Urinary bladder (tissue), 4 donors: ENCODE results near the gene SEMA4B. TPM values are rescaled to one million over a fixed set of nuclear protein-coding genes. Genes with fewer than 3 reads are reported as not detected.
A peak's percentile ranks its signal among the peaks of the same experiment; 100 is the strongest.

ENCODE experiments used
- DNase-seq: peaks from one replicate; pipeline ENCODE4 v3.0.0-alpha.2; 2015; ENCODE audit errors: extremely low spot score
- H3K27ac ChIP-seq: one replicate; pipeline ENCODE4 v1.5.1; 2013; ENCODE audit warnings: low read depth, mild to moderate bottlenecking, moderate library complexity
- H3K36me3 ChIP-seq: one replicate; pipeline ENCODE4 v1.6.1; 2013; ENCODE audit warnings: mild to moderate bottlenecking, moderate library complexity; ENCODE audit not compliant: insufficient read depth
- H3K4me1 ChIP-seq: one replicate; pipeline ENCODE4 v1.6.1; 2013; ENCODE audit warnings: mild to moderate bottlenecking, moderate library complexity; ENCODE audit not compliant: insufficient read depth
- H3K4me3 ChIP-seq: one replicate; pipeline ENCODE4 v1.5.1; 2013; ENCODE audit warnings: low read depth, low read length
- WGBS: extraction: QIAGEN DNeasy Blood & Tissue Kit; methylation state at CpG from one replicate; pipeline ENCODE4 v1.1.7; 2013; 5-methylcytosine and 5-hydroxymethylcytosine counted together
- polyA plus RNA-seq: library from polyadenylated mRNA; stranded (reverse); fragments of 200-250 nt; gene quantifications from one replicate; pipeline ENCODE4 v1.2.3, GENCODE V29; 2013
- total RNA-seq: library from RNA; depleted of rRNA; stranded (reverse); fragments of >200 nt; gene quantifications from one replicate; pipeline ENCODE4 v1.2.3, GENCODE V29; 2014
- donor health status: healthy with polysubstance abuse.
- donor health status: healthy.

The SEMA4B gene
- total and polyA plus RNA-seq, 2 donors, result 39.3 to 60.8 TPM

GRCh38 chr15:90231028-90232017, 30.2 kb downstream of the SEMA4B start:
- WGBS, result 67% methylated on average over 27 of the region's 27 CpGs
- Histone ChIP-seq H3K27ac (peak overlapping the region; percentile 50), H3K4me3 (no peak overlapping the region), H3K4me1 (no peaks in the 10 kb centered on the region), H3K36me3 (peaks cover 3% of the 10 kb centered on the region)
- no peak for DNase-seq

DNA sequence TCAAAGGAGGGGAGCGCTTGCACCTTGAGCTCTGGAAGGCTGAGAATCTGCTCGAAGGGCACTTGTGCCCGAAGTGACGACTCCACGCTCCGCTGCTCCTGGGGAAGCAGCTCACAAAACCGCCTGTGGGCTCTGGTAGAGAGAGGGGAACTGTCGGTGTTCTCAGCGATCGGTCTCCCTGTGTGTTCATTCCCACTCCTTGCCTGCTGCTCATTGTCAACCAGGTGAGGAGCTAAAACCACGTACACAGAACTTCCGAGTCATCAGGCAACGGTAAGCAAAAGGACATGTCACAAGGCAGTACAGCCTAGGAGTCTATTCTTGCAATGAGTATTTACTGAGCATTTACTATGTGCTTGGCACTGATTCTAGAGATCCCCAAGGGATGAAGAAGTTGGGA, 31.1 kb downstream of the SEMA4B start:
- Histone ChIP-seq H3K36me3 (peaks cover 2% of the 10 kb centered on the region), H3K4me1 (no peaks in the 10 kb centered on the region), H3K27ac (no peak overlapping the region), H3K4me3 (no peak overlapping the region)
- WGBS, result 87% methylated on average over 13 of the region's 13 CpGs
- DNase-seq, result no peak

GRCh38 chr15:90232941-90233386, 31.8 kb downstream of the SEMA4B start:
- H3K4me3 ChIP-seq, result peak overlapping the region; percentile 74
- peak overlapping the region; percentile 89 for H3K27ac ChIP-seq
- no peaks in the 10 kb centered on the region for H3K4me1 ChIP-seq
- 12% methylated on average over 9 of the region's 9 CpGs for WGBS
- H3K36me3 ChIP-seq, result peaks cover 2% of the 10 kb centered on the region
- no peak for DNase-seq

- H3K36me3 ChIP-seq, result peaks cover 2% of the 10 kb centered on the region
- DNase-seq, result peak; percentile 73
- H3K4me3 ChIP-seq, result peak within 1 kb of the TSS; percentile 74
- H3K27ac ChIP-seq, result peak within 1 kb of the TSS; percentile 89
- H3K4me1 ChIP-seq, result no peaks in the 10 kb centered on the region
- under 1% methylated on average over 63 of the region's 63 CpGs for WGBS
Measured at GRCh38 chr15:90233387-90234095, 32.4 kb downstream of the SEMA4B start, which contains the start of gene CIB1. TSS of gene CIB1 (minus strand) at chr15:90233941. CDS start at chr15:90233885, 56 bp downstream.

GRCh38 chr15:90234096-90234988, 33.2 kb downstream of the SEMA4B start, which contains the start of gene GDPGP1:
TSS of gene GDPGP1 (plus strand) at chr15:90234209. CDS start at chr15:90240909, 6,700 bp downstream.
- no peaks in the 10 kb centered on the region for H3K36me3 ChIP-seq
- no peaks in the 10 kb centered on the region for H3K4me1 ChIP-seq
- H3K27ac ChIP-seq, result peak within 1 kb of the TSS; percentile 89
- peak within 1 kb of the TSS; percentile 74 for H3K4me3 ChIP-seq
- no peak for DNase-seq
- 6% methylated on average over 49 of the region's 49 CpGs for WGBS

GRCh38 chr15:90239371-90239770, 38.2 kb downstream of the SEMA4B start:
- no peaks in the 10 kb centered on the region for H3K4me1 ChIP-seq
- WGBS, result 84% methylated on average over 3 of the region's 3 CpGs
- H3K27ac ChIP-seq, result no peak overlapping the region
- H3K4me3 ChIP-seq, result no peak overlapping the region
- DNase-seq, result no peak
- H3K36me3 ChIP-seq, result no peaks in the 10 kb centered on the region

DNA sequence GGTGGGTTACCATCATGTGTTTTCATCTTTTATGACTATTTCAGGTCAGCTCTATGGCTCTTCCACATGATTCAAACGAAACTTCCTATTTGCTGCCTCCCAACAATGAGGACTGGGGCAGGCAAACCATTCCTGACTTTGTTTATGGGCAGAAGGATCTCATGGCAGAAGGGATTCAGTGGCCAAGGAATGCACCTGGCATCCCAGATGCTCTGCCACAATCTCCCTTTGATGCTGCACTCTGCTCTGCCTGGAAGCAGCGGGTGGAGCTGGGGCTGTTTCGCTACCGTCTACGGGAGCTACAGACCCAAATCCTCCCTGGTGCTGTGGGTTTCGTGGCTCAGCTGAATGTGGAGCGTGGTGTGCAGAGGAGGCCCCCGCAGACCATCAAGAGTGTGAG, 39.7 kb downstream of the SEMA4B start:
- 88% methylated on average over 8 of the region's 8 CpGs for WGBS
- no peak for DNase-seq
- H3K36me3 ChIP-seq, result no peaks in the 10 kb centered on the region
- H3K4me1 ChIP-seq, result no peaks in the 10 kb centered on the region
- H3K4me3 ChIP-seq, result no peak overlapping the region
- H3K27ac ChIP-seq, result no peak overlapping the region

- Histone ChIP-seq H3K4me3 (no peak overlapping the region), H3K36me3 (no peaks in the 10 kb centered on the region), H3K27ac (no peak overlapping the region), H3K4me1 (no peaks in the 10 kb centered on the region)
- 81% methylated on average over 22 of the region's 22 CpGs for WGBS
- no peak for DNase-seq
Measured at GRCh38 chr15:90241343-90242192, 40.4 kb downstream of the SEMA4B start.

GRCh38 chr15:90243943-90244639, 43.0 kb downstream of the SEMA4B start:
- Histone ChIP-seq H3K4me3 (no peak overlapping the region), H3K27ac (no peak overlapping the region), H3K36me3 (no peaks in the 10 kb centered on the region), H3K4me1 (no peaks in the 10 kb centered on the region)
- no peak for DNase-seq
- WGBS, result 87% methylated on average over 10 of the region's 10 CpGs

DNA sequence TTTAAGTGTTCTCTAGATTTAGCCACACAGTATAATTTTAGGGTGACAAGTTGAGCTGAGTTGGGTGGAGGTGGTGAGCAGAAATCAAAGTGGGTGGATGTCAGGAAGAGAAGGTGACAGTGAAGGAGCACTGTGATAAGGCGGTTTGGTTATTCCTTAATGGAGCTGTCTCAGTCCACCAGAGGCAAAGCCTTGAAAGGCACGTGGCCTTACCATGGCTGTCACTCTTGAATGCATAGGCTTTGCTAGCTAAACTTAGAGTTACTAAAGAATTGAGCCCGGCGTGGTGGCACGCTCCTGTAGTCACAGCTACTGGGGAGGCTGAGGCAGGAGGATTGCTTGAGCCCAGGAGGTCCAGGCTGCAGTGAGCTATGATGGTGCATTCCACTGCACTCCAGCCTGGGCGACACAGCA, 47.7 kb downstream of the SEMA4B start:
- H3K4me1 ChIP-seq, result no peaks in the 10 kb centered on the region
- no peaks in the 10 kb centered on the region for H3K36me3 ChIP-seq
- no peak for DNase-seq
- WGBS, result 76% methylated on average over 6 of the region's 6 CpGs
- H3K27ac ChIP-seq, result no peak overlapping the region
- H3K4me3 ChIP-seq, result no peak overlapping the region

GRCh38 chr15:90249203-90249863, 48.2 kb downstream of the SEMA4B start, which contains the start of gene TTLL13:
TSS of gene TTLL13 (plus strand) at chr15:90249556. CDS start at chr15:90250631, 1,075 bp downstream.
- peak; percentile 59 for DNase-seq
- Histone ChIP-seq H3K36me3 (no peaks in the 10 kb centered on the region), H3K27ac (no peak within 1 kb of the TSS), H3K4me1 (no peaks in the 10 kb centered on the region), H3K4me3 (peak within 1 kb of the TSS; percentile 48)
- under 1% methylated on average over 44 of the region's 44 CpGs for WGBS
